GM12878 (cell line): ENCODE data around the gene ACOT7. TPM values are rescaled to one million over a fixed set of nuclear protein-coding genes. Genes with fewer than 3 reads are reported as not detected.

ENCODE experiments used
- ATAC-seq: fragments of 200-7000 bp; cut with Tn5 transposase; 3 replicates; pipeline ENCODE4 v1.9.1; 2020; ENCODE audit warnings: mild to moderate bottlenecking, moderate library complexity
- BruUV-seq: library from RNA; stranded (reverse); fragments of 400-500 nt; replicated peaks from 2 replicates; lab custom pipeline; 2021; lab: Mats Ljungman, UMichigan
- CTCF ChIA-PET: fragments of 300-600 bp; sonication (Branson Sonifier 250); formaldehyde crosslinking; extraction: SDS; loops from one replicate; lab custom pipeline; 2021; ENCODE audit warnings: inconsistent platforms; lab: Yijun Ruan, JAX
- POLR2A ChIA-PET: fragments of 350-600 bp; formaldehyde crosslinking; extraction: SDS; loops from one replicate; lab custom pipeline; 2021; ENCODE audit warnings: inconsistent platforms; lab: Charles Lee
- RAD21 ChIA-PET: fragments of 300-600 bp; sonication (Branson Sonifier 250); formaldehyde crosslinking; loops from one replicate; lab custom pipeline; 2023; ENCODE audit warnings: antibody characterized with exemption; ENCODE audit not compliant: unreplicated experiment; lab: Charles Lee
- SMC1A ChIA-PET: fragments of 300-600 bp; sonication (Branson Sonifier 250); formaldehyde crosslinking; loops from one replicate; lab custom pipeline; 2023; ENCODE audit not compliant: unreplicated experiment, uncharacterized antibody; lab: Charles Lee
- DNase-seq: peaks from one replicate; pipeline ENCODE4 v3.0.0-alpha.2; 2011; ENCODE audit warnings: low read depth, low spot score
- FAIRE-seq: peaks from 3 replicates; lab custom pipeline; 2011; peaks lifted over from hg19 to GRCh38; lab: Jason Lieb, UNC
- H2AFZ ChIP-seq: 2 replicates; pipeline ENCODE4 v1.6.0; 2011; ENCODE audit warnings: low read depth, low read length, control low read depth; ENCODE audit not compliant: control insufficient read depth
- H3K27ac ChIP-seq: 2 replicates; pipeline ENCODE4 v1.5.1; 2011; ENCODE audit warnings: control low read depth; ENCODE audit not compliant: control insufficient read depth, insufficient read depth
- H3K27me3 ChIP-seq, 2 experiments: replicated peaks in 1 of 2; 2 replicates each; pipeline versions ENCODE4 v1.6.0 to v1.6.1; 2011; ENCODE audit warnings: low read length in 1 of 2; ENCODE audit not compliant: control insufficient read depth in 2 of 2, insufficient read depth in 2 of 2
- H3K36me3 ChIP-seq, 2 experiments: 2 replicates each; pipeline ENCODE4 v1.5.1; 2011; ENCODE audit warnings: low read length in 1 of 2; ENCODE audit not compliant: control insufficient read depth in 2 of 2, insufficient read depth in 2 of 2
- H3K4me1 ChIP-seq: 2 replicates; pipeline ENCODE4 v1.6.1; 2011; ENCODE audit warnings: mild to moderate bottlenecking, low read length, moderate library complexity, mixed read lengths; ENCODE audit not compliant: control insufficient read depth, insufficient read depth
- H3K4me2 ChIP-seq: 2 replicates; pipeline ENCODE4 v1.6.0; 2011; ENCODE audit warnings: control low read depth; ENCODE audit not compliant: control insufficient read depth, insufficient read depth
- H3K4me3 ChIP-seq: fragments of 200-600 bp; sonication (generic); 2 replicates; pipeline ENCODE4 v1.5.1; 2016
- H3K79me2 ChIP-seq: 2 replicates; pipeline ENCODE4 v1.6.0; 2011; ENCODE audit warnings: low read length; ENCODE audit not compliant: control insufficient read depth, insufficient read depth
- H3K9ac ChIP-seq: 2 replicates; pipeline ENCODE4 v1.8.0; 2011; ENCODE audit warnings: low read length, control low read depth, mixed read lengths; ENCODE audit not compliant: control insufficient read depth, insufficient read depth
- H3K9me3 ChIP-seq: replicated peaks from 3 replicates; pipeline ENCODE4 v1.5.1; 2011; ENCODE audit warnings: mild to moderate bottlenecking, low read length; ENCODE audit not compliant: control insufficient read depth, insufficient read depth
- H4K20me1 ChIP-seq: 2 replicates; pipeline ENCODE4 v1.6.0; 2011; ENCODE audit not compliant: control insufficient read depth, insufficient read depth
- BACH1 ChIP-seq: fragments of 450-650 bp; IDR thresholded peaks from 2 replicates; pipeline ENCODE4 v1.6.1; 2017; ENCODE audit warnings: mild to moderate bottlenecking, borderline replicate concordance
- MTA3 ChIP-seq: IDR thresholded peaks from 2 replicates; pipeline ENCODE4 v1.6.1; 2012; ENCODE audit warnings: low read length, inconsistent platforms, borderline replicate concordance
- NFIC ChIP-seq: IDR thresholded peaks from 2 replicates; pipeline ENCODE4 v1.6.1; 2012; ENCODE audit warnings: low read depth, mild to moderate bottlenecking, inconsistent platforms, low read length, moderate library complexity
- NFXL1 ChIP-seq: fragments of 450-650 bp; IDR thresholded peaks from 2 replicates; pipeline ENCODE4 v1.6.1; 2017; ENCODE audit warnings: antibody characterized with exemption, mild to moderate bottlenecking, borderline replicate concordance
- RFX5 ChIP-seq: IDR thresholded peaks from 2 replicates; pipeline ENCODE4 v1.6.1; 2011; ENCODE audit warnings: low read depth, low read length, improper control_type of control experiment
- ZNF622 ChIP-seq: fragments of 450-650 bp; IDR thresholded peaks from 2 replicates; pipeline ENCODE4 v1.6.1; 2017; ENCODE audit warnings: mild to moderate bottlenecking, inconsistent platforms
- WGBS: methylation state at CpG from one replicate; pipeline ENCODE4 v1.1.6; 2016; ENCODE audit warnings: low lambda C conversion rate; ENCODE audit not compliant: insufficient replicate concordance, insufficient coverage; ENCODE audit errors: missing lambda C conversion rate; 5-methylcytosine and 5-hydroxymethylcytosine counted together
- in situ Hi-C: fragments of 300-500 bp; cut with MboI; formaldehyde crosslinking; loops from 9 replicates; pipeline ENCODE4 v1.14.3; 2018; ENCODE audit warnings: mixed read lengths
- intact Hi-C: fragments of 100-400 bp; cut with micrococcal nuclease; formaldehyde crosslinking; loops from one replicate; pipeline ENCODE4 v1.14.2; 2022; ENCODE audit not compliant: unreplicated experiment
- polyA plus RNA-seq, 11 experiments: library from polyadenylated mRNA; depleted of rRNA in 4 of 11; unstranded in 6 of 11; stranded (reverse) in 5 of 11; fragments of >200 nt; fragmentation: Nextera tagmentation in 4 of 11; fragmentation: Illumina TruSeq in 1 of 11; extraction: Ambion mirVana in 4 of 11; extraction: Trizol in 1 of 11; gene quantifications; 1 replicate in 1 of 11; 2 replicates in 10 of 11; pipeline versions ENCODE4 v1.2.1 to v1.2.3, GENCODE V29; 2011 to 2016; ENCODE audit warnings: inconsistent platforms in 2 of 11, missing spikeins in 2 of 11, low read depth in 1 of 11
- total RNA-seq, 4 experiments: library from RNA; depleted of rRNA in 3 of 4; stranded (reverse); fragments of >200 nt in 3 of 4; fragmentation: Illumina TruSeq in 1 of 4; extraction: Trizol in 1 of 4; gene quantifications; 2 replicates each; pipeline versions ENCODE4 v1.2.1 to v1.2.3, GENCODE V29; 2013 to 2021
- TF ChIP-seq, protein P1 (sequence below): fragments of 450-650 bp; IDR thresholded peaks from 2 replicates; pipeline ENCODE4 v1.6.1; 2016; ENCODE audit warnings: mild to moderate bottlenecking

Gene ACOT7
- total and polyA plus RNA-seq, 10 of the 15 experiments (the other 5 are each of a cell fraction or from before 2014, with no cell fraction given): 8.9 to 206 (median 61.2) TPM

DNA sequence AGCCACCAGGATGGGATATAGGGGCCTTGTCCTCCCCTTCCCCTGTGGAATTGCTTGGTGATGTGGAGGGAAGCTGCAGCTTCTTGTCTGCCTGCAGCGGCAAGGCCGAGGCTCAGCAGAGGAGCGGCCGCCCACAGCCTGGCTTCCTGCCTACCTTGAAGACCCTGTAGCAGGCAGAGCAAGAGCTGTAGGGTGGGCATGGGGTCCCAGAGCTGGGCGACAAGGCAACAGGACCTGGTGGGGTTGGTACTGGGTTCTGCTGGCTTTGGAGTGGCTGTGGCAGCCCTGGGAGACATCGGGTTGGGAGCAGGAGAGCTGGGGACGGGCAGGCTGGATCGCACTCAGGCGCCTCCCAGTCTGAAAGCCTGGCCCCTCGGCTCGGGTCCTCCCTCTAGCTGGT lies 126.9 kb downstream of the ACOT7 start:
- Histone ChIP-seq H2AFZ (no peak overlapping the region), H3K36me3 (peaks cover 0 to 4% of the 10 kb centered on the region in 2 experiments; a peak in 2 of 4 replicates), H3K79me2 (no peaks in the 10 kb centered on the region), H3K4me2 (no peak overlapping the region), H4K20me1 (no peaks in the 10 kb centered on the region; the same call in 1 of the 2 replicates), H3K4me1 (no peaks in the 10 kb centered on the region), H3K4me3 (no peak overlapping the region), H3K9me3 (no peaks in the 10 kb centered on the region), H3K27ac (no peak overlapping the region), H3K27me3 (no peaks in the 10 kb centered on the region), H3K9ac (no peak overlapping the region)
- intact Hi-C loops (no loop called here), in situ Hi-C loops (no loop called here)
- no peak for TF ChIP-seq RFX5
- no peak for TF ChIP-seq MTA3
- TF ChIP-seq BACH1: no peak
- no peak for TF ChIP-seq ZNF622
- ChIA-PET SMC1A (no interaction called here), POLR2A (no interaction called here), CTCF (interaction anchor here (0.7 kb wide), 1 partner anchor 249 kb away, joined by 3 read pairs; no protein-coding TSS in a partner anchor), RAD21 (no interaction called here)
- no TSS peak for BruUV-seq
- no peak for FAIRE-seq
- DNase-seq: no peak
- WGBS: 92% methylated on average over 11 of the region's 11 CpGs
- no peak for ATAC-seq

DNA sequence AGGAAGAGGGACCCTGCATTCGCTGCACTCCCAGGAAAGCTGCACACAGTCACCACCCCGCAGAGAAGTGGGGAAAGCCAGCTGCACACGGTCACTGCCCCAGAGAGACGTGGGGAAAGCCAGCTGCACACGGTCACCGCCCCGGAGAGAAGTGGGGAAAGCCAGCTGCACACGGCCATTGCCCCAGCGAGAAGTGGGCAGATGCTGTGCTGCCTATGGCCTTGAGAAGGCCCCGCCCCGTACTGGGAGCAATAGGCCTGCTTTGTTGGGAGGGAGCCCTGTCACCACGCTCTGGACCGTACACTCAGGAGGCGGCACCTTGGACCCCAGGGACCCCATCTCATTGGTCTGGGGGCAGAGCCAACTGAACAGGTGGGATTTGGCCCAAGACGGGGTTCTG lies 128.4 kb downstream of the ACOT7 start:
- TF ChIP-seq NFIC (no peak), NFXL1 (no peak)
- TF ChIP-seq, protein P1, sequence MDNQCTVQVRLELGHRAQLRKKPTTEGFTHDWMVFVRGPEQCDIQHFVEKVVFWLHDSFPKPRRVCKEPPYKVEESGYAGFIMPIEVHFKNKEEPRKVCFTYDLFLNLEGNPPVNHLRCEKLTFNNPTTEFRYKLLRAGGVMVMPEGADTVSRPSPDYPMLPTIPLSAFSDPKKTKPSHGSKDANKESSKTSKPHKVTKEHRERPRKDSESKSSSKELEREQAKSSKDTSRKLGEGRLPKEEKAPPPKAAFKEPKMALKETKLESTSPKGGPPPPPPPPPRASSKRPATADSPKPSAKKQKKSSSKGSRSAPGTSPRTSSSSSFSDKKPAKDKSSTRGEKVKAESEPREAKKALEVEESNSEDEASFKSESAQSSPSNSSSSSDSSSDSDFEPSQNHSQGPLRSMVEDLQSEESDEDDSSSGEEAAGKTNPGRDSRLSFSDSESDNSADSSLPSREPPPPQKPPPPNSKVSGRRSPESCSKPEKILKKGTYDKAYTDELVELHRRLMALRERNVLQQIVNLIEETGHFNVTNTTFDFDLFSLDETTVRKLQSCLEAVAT: no peak
- SMC1A ChIA-PET: no interaction called here
- FAIRE-seq (no peak), ATAC-seq (no peak), DNase-seq (no peak)
- H4K20me1 ChIP-seq: no peaks in the 10 kb centered on the region; the same call in 1 of the 2 replicates
- H3K4me1 ChIP-seq: no peaks in the 10 kb centered on the region; the same call in 1 of the 2 replicates
- intact Hi-C loops (no loop called here), in situ Hi-C loops (no loop called here)
- RAD21 ChIA-PET: no interaction called here
- 44% methylated on average over 15 of the region's 15 CpGs for WGBS
- H3K4me3 ChIP-seq: no peak overlapping the region
- H3K4me2 ChIP-seq: no peak overlapping the region
- no peak overlapping the region for H3K9ac ChIP-seq
- POLR2A ChIA-PET: no interaction called here
- no peaks in the 10 kb centered on the region for H3K9me3 ChIP-seq
- no peak overlapping the region for H3K27ac ChIP-seq
- no peaks in the 10 kb centered on the region for H3K79me2 ChIP-seq
- H3K27me3 ChIP-seq: no peaks in the 10 kb centered on the region
- no peak overlapping the region for H2AFZ ChIP-seq
- H3K36me3 ChIP-seq: peaks cover 0 to 4% of the 10 kb centered on the region in 2 experiments; a peak in 2 of 4 replicates
- CTCF ChIA-PET: no interaction called here
- no TSS peak for BruUV-seq
